OCI-LY7 (cell line): ENCODE results near the gene PDE6G. TPM values are rescaled to one million over a fixed set of nuclear protein-coding genes. Genes with fewer than 3 reads are reported as not detected.

Experiments used
- BruUV-seq: library from RNA; stranded (reverse); fragments of 400-500 nt; replicated peaks from 2 replicates; lab custom pipeline; 2021; lab: Mats Ljungman, UMichigan
- CTCF ChIA-PET: fragments of 300-600 bp; sonication (Branson Sonifier 250); formaldehyde crosslinking; loops from one replicate; lab custom pipeline; 2022; ENCODE audit warnings: antibody characterized with exemption; ENCODE audit not compliant: unreplicated experiment; lab: Charles Lee
- POLR2A ChIA-PET: fragments of 300-600 bp; sonication (Branson Sonifier 250); formaldehyde crosslinking; loops from one replicate; lab custom pipeline; 2022; ENCODE audit warnings: antibody characterized with exemption; lab: Charles Lee
- DNase-seq: peaks from one replicate; pipeline ENCODE4 v3.0.0-alpha.2; 2015; ENCODE audit warnings: low spot score
- H2AFZ ChIP-seq: fragments of 200-600 bp; sonication (generic), shearing (Covaris generic); 2 replicates; pipeline ENCODE4 v1.6.1; 2014; ENCODE audit warnings: mild to moderate bottlenecking, antibody characterized with exemption, low read length, moderate library complexity
- H3K27ac ChIP-seq: fragments of 200-600 bp; sonication (generic); 2 replicates; pipeline ENCODE4 v1.5.1; 2014; ENCODE audit warnings: mixed run types, low read depth, mild to moderate bottlenecking, moderate library complexity, low read length, inconsistent platforms; ENCODE audit not compliant: poor library complexity, severe bottlenecking
- H3K36me3 ChIP-seq: fragments of 200-600 bp; sonication (generic); 2 replicates; pipeline ENCODE4 v1.6.1; 2014; ENCODE audit warnings: mild to moderate bottlenecking, antibody characterized with exemption, low read length, moderate library complexity, mixed read lengths; ENCODE audit not compliant: insufficient read depth
- H3K4me1 ChIP-seq: fragments of 200-600 bp; sonication (generic); 2 replicates; pipeline ENCODE4 v1.5.1; 2014; ENCODE audit warnings: mild to moderate bottlenecking, low read length; ENCODE audit not compliant: insufficient read depth, poor library complexity, severe bottlenecking
- H3K4me2 ChIP-seq: fragments of 200-600 bp; sonication (generic); 2 replicates; pipeline ENCODE4 v1.6.1; 2014; ENCODE audit warnings: mild to moderate bottlenecking, low read length
- H3K4me3 ChIP-seq: fragments of 200-600 bp; sonication (generic); 2 replicates; pipeline ENCODE4 v1.5.1; 2014; ENCODE audit warnings: mild to moderate bottlenecking, low read depth, low read length; ENCODE audit not compliant: poor library complexity, severe bottlenecking
- H3K79me2 ChIP-seq: fragments of 200-600 bp; sonication (generic); 2 replicates; pipeline ENCODE4 v1.6.1; 2016; ENCODE audit warnings: low read depth, mild to moderate bottlenecking, low read length, moderate library complexity, mixed read lengths; ENCODE audit not compliant: insufficient read depth
- H3K9me2 ChIP-seq: fragments of 200-600 bp; sonication (generic); 2 replicates; pipeline ENCODE4 v1.6.1; 2016; ENCODE audit warnings: mild to moderate bottlenecking, low read length, mixed read lengths; ENCODE audit not compliant: insufficient read depth
- H3K9me3 ChIP-seq: fragments of 200-600 bp; sonication (generic); 2 replicates; pipeline ENCODE4 v1.6.1; 2014; ENCODE audit warnings: mild to moderate bottlenecking, mixed run types, low read length, mixed read lengths
- H4K20me1 ChIP-seq: fragments of 200-600 bp; sonication (generic); 2 replicates; pipeline ENCODE4 v1.6.1; 2014; ENCODE audit warnings: mild to moderate bottlenecking, antibody characterized with exemption, low read length, moderate library complexity, mixed read lengths; ENCODE audit not compliant: insufficient read depth
- EZH2phosphoT487 ChIP-seq: fragments of 200-600 bp; sonication (generic); IDR thresholded peaks from 2 replicates; pipeline ENCODE4 v1.6.1; 2018; ENCODE audit warnings: low read depth, borderline replicate concordance, mild to moderate bottlenecking, mixed run types, antibody characterized with exemption, low read length, moderate library complexity, mixed read lengths
- intact Hi-C: fragments of 100-400 bp; cut with micrococcal nuclease; formaldehyde crosslinking; loops from one replicate; pipeline ENCODE4 v1.10.0; 2022; ENCODE audit not compliant: unreplicated experiment
- total RNA-seq, 2 experiments: library from RNA; depleted of rRNA in 1 of 2; stranded (reverse); fragments of >200 nt in 1 of 2; shearing (Covaris generic) in 1 of 2; gene quantifications; 2 replicates each; pipeline ENCODE4 v1.2.3, GENCODE V29; 2014 to 2022
- TF ChIP-seq, protein P1 (sequence below): fragments of 200-600 bp; sonication (generic); conservative IDR thresholded peaks from 2 replicates; pipeline ENCODE4 v1.5.1; 2014; ENCODE audit warnings: mild to moderate bottlenecking, antibody characterized with exemption, low read length, moderate library complexity, mixed read lengths

PDE6G gene
- total RNA-seq, 2 experiments from 2014 or later: 0.44 TPM; not detected in 1

DNA sequence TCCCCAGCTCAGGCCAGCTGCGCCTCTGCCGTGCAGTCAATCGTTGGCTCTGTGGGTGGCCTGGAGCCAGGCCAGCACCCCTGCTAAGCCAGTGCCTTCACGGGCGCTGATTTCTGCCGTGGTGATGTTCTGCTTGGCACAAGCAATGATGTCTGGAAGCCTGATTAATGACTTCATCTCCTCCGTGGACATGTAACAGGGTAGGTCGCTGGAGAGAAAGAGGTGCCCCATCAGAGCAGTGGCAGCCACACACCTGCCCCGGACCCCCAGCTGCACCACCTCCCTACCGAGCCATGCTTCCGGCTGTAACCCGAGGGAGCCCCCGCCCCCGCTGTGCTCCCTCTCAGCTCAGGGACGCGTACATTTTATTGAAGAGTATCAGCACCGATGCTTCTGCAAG lies 25.3 kb upstream of the PDE6G start:
- ChIA-PET CTCF (no interaction called here), POLR2A (no interaction called here)
- no peak for DNase-seq
- intact Hi-C loops: loop anchor here (5.0 kb wide), 2 partner anchors 164 to 416 kb away; partner anchors contain the start of gene FASN
- Histone ChIP-seq H3K9me3 (no peaks in the 10 kb centered on the region), H3K4me2 (no peak overlapping the region), H3K36me3 (peaks cover 23% of the 10 kb centered on the region), H3K27ac (no peak overlapping the region), H3K9me2 (no peaks in the 10 kb centered on the region), H3K79me2 (peaks cover 43% of the 10 kb centered on the region), H3K4me3 (no peak overlapping the region), H3K4me1 (peaks cover 23% of the 10 kb centered on the region), H2AFZ (no peak overlapping the region), H4K20me1 (peaks cover 5% of the 10 kb centered on the region; the same call in 1 of the 2 replicates)
- no TSS peak for BruUV-seq
- TF ChIP-seq EZH2phosphoT487: no peak
- TF ChIP-seq, protein P1, sequence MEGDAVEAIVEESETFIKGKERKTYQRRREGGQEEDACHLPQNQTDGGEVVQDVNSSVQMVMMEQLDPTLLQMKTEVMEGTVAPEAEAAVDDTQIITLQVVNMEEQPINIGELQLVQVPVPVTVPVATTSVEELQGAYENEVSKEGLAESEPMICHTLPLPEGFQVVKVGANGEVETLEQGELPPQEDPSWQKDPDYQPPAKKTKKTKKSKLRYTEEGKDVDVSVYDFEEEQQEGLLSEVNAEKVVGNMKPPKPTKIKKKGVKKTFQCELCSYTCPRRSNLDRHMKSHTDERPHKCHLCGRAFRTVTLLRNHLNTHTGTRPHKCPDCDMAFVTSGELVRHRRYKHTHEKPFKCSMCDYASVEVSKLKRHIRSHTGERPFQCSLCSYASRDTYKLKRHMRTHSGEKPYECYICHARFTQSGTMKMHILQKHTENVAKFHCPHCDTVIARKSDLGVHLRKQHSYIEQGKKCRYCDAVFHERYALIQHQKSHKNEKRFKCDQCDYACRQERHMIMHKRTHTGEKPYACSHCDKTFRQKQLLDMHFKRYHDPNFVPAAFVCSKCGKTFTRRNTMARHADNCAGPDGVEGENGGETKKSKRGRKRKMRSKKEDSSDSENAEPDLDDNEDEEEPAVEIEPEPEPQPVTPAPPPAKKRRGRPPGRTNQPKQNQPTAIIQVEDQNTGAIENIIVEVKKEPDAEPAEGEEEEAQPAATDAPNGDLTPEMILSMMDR: no peak

DNA sequence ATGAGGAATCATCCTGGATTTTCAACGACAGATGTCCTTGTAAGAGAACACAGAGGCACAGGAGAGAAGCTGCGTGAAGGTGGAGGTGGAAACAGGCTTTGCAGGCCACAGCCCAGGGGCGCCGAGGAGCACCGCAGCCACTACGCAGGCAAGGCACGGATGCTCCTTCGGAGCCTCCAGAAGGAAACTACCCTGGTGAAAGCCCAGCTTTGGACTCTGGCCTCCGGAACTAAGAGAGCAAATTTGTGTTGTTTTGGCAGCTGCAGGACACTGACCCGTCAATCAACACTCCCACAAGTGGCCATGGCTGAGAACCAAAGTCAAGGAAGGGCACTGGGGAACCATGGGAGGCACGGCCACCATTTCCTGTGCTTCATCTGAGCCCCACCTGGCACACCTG lies 23.8 kb upstream of the PDE6G start:
- no peaks in the 10 kb centered on the region for H3K9me3 ChIP-seq
- TF ChIP-seq, protein P1: no peak
- TF ChIP-seq EZH2phosphoT487: no peak
- H3K4me2 ChIP-seq: no peak overlapping the region
- peaks cover 13% of the 10 kb centered on the region; the same call in 1 of the 2 replicates for H3K36me3 ChIP-seq
- H2AFZ ChIP-seq: no peak overlapping the region
- CTCF ChIA-PET: interaction anchor here (0.6 kb wide), 1 partner anchor 140 kb away, joined by 4 read pairs; no protein-coding TSS in a partner anchor
- peaks cover 30% of the 10 kb centered on the region for H3K79me2 ChIP-seq
- DNase-seq: no peak
- no peak overlapping the region for H3K27ac ChIP-seq
- intact Hi-C loops: loop anchor here (5.0 kb wide), 2 partner anchors 163 to 417 kb away; partner anchors contain the start of gene FASN
- no peaks in the 10 kb centered on the region for H3K9me2 ChIP-seq
- POLR2A ChIA-PET: no interaction called here
- no TSS peak for BruUV-seq
- peaks cover 5% of the 10 kb centered on the region; the same call in 1 of the 2 replicates for H4K20me1 ChIP-seq
- H3K4me1 ChIP-seq: peaks cover 15% of the 10 kb centered on the region
- no peak overlapping the region for H3K4me3 ChIP-seq

DNA sequence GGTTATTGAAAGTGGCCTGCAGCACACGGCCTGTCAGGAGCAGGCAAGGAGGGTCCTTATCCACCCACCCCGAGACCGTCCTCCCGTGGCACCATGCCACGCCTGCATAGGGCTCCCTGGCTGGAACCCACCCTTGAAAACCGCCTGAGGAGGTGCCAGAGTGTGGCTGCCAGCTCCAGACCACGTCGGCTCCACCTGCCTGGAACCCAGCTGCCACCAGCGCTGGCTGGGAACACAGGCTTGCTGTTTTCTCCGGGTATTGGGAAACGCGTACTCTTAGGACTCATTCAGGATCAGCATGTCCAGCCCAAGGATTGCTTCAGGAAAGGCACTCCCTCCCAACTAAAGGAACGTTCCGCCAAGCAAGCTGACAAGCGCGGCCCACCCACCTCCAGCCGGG lies 20.6 kb upstream of the PDE6G start:
- Histone ChIP-seq H3K4me1 (no peaks in the 10 kb centered on the region), H3K9me3 (no peaks in the 10 kb centered on the region), H4K20me1 (no peaks in the 10 kb centered on the region), H3K27ac (no peak overlapping the region), H3K9me2 (no peaks in the 10 kb centered on the region), H3K79me2 (peaks cover 3% of the 10 kb centered on the region; the same call in 1 of the 2 replicates), H2AFZ (no peak overlapping the region), H3K36me3 (peaks cover 43% of the 10 kb centered on the region), H3K4me3 (no peak overlapping the region), H3K4me2 (no peak overlapping the region)
- no peak for DNase-seq
- TF ChIP-seq, protein P1: no peak
- no peak for TF ChIP-seq EZH2phosphoT487
- no TSS peak for BruUV-seq
- ChIA-PET POLR2A (interaction anchor here (0.9 kb wide), 1 partner anchor 282 kb away, joined by 4 read pairs; the partner anchor contains the start of gene BAHCC1), CTCF (no interaction called here)
- intact Hi-C loops: no loop called here
